ENCODE results near the gene C3orf62.

DNA sequence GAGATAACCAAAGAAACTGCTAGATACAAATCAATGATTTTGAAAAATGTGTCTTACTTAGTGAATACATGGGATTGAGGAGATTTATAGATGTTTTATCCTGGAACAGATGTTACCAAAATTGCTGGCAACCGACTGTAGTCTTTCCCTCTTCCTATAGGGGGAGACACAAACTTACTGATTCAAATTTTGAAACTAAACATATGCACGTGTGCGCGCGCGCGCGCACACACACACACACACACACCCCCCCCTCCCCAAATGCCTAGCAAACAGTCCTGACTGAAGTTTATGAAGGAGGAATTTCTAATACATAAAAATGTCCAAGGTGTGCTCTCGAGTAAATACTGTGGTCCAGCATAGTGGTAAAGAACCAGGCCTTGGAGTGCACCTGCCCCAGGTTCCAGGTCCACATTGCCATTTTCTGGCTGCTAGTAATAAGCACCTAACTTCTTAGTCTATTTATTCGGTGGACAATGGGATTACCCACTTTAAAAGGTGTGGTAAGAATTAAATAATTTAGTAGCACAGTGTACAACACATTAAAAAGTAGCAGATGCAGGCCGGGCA lies 18.5 kb upstream of the C3orf62 start:
- no peak for TF ChIP-seq POLR2A (IDR thresholded peaks at IDR 0.05)
- peak; percentile 39 to 51 for TF ChIP-seq CTCF (IDR thresholded peaks at IDR 0.05)
